Lower lobe of right lung (tissue), 2 donors: Measurements from ENCODE around the gene DAB2IP. TPM values are rescaled to one million over a fixed set of nuclear protein-coding genes. Genes with fewer than 3 reads are reported as not detected.
"Not testable (repeated sequence)": the region's sequence is repeated elsewhere in the genome, so short reads cannot be mapped to it uniquely, and the experiment has no call there.

Source experiments
- ATAC-seq, 2 donors: fragments of 200-7000 bp; cut with Tn5 transposase; one replicate each; pipeline ENCODE4 v1.9.1; 2020 to 2022; ENCODE audit warnings: mild to moderate bottlenecking in 2 of 2, moderate library complexity in 2 of 2
- DNase-seq: peaks from one replicate; pipeline ENCODE4 v3.0.0-alpha.2; 2020
- H3K27ac ChIP-seq: fragments of 200-600 bp; one replicate; pipeline ENCODE4 v1.8.0; 2022
- H3K27me3 ChIP-seq: fragments of 200-600 bp; one replicate; pipeline ENCODE4 v1.8.0; 2022; ENCODE audit warnings: low read depth
- H3K36me3 ChIP-seq: fragments of 200-600 bp; one replicate; pipeline ENCODE4 v1.8.0; 2022; ENCODE audit warnings: mild to moderate bottlenecking
- H3K4me1 ChIP-seq: fragments of 200-600 bp; one replicate; pipeline ENCODE4 v1.8.0; 2022
- H3K4me3 ChIP-seq: fragments of 200-600 bp; one replicate; pipeline ENCODE4 v1.8.0; 2022; ENCODE audit warnings: mild to moderate bottlenecking
- H3K9me3 ChIP-seq: fragments of 200-600 bp; one replicate; pipeline ENCODE4 v1.8.0; 2022
- CTCF ChIP-seq: fragments of 200-600 bp; IDR thresholded peaks from one replicate; pipeline ENCODE4 v1.8.0; 2022; ENCODE audit warnings: antibody characterized with exemption, mild to moderate bottlenecking
- intact Hi-C: fragments of 100-400 bp; cut with DNase I; formaldehyde crosslinking; loops from one replicate; pipeline ENCODE4 v1.11.0; 2022
- total RNA-seq: library from RNA; stranded (reverse); fragmentation: NEBNext Ultra II Directional; extraction: Animal tissue kit (Norgen Biotek cat#: 25700); gene quantifications from one replicate; pipeline ENCODE4 v1.2.1, GENCODE V29; 2021
- donor health status: DM: no; HTN: yes; CAD: no; lungs with severe emphysema.

The DAB2IP gene
- total RNA-seq, 1 donor from 2014 or later: 54.1 TPM

- intact Hi-C loops: no loop called here
- H3K9me3 ChIP-seq: no peaks in the 10 kb centered on the region
- no peak overlapping the region for H3K4me3 ChIP-seq
- peaks cover 40% of the 10 kb centered on the region for H3K4me1 ChIP-seq
- DNase-seq: no peak
- no peak for ATAC-seq
- H3K27ac ChIP-seq: no peak overlapping the region
- TF ChIP-seq CTCF: no peak
- no peaks in the 10 kb centered on the region for H3K36me3 ChIP-seq
- H3K27me3 ChIP-seq: no peaks in the 10 kb centered on the region
Observed at GRCh38 chr9:121616123-121616755, 35.2 kb upstream of the DAB2IP start.

DNA sequence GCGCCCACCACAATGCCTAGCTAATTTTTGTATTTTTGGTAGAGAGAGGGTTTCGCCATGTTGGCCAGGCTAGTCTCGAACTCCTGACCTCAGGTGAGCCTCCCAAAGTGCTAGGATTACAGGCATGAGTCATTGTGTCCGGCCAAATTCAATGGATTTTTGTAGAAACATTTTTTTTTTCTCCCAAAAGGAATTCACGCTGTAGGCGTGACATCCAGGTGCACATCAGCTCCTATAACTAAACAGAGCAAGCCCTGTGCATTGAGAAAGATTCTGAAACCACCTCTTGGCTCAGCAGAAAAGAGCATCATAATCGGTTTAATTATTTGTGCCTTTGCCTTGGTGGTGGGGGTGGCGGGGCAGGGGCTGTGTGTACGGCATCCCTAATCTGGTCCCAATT is 32.9 kb upstream of the DAB2IP start:
- no peak for TF ChIP-seq CTCF
- Histone ChIP-seq H3K27ac (no peak overlapping the region), H3K27me3 (no peaks in the 10 kb centered on the region), H3K9me3 (no peaks in the 10 kb centered on the region), H3K4me3 (no peak overlapping the region), H3K36me3 (no peaks in the 10 kb centered on the region), H3K4me1 (peaks cover 34% of the 10 kb centered on the region)
- intact Hi-C loops: no loop called here
- ATAC-seq: no peak
- no peak for DNase-seq

- H3K9me3 ChIP-seq, intact Hi-C loops, ATAC-seq, H3K36me3 ChIP-seq, H3K4me3 ChIP-seq, DNase-seq, H3K27me3 ChIP-seq: not testable (repeated sequence)
- peaks cover 30% of the 10 kb centered on the region for H3K4me1 ChIP-seq
- peak overlapping the region; percentile 3 for H3K27ac ChIP-seq
Observed at GRCh38 chr9:121618910-121619309, 32.5 kb upstream of the DAB2IP start.

DNA sequence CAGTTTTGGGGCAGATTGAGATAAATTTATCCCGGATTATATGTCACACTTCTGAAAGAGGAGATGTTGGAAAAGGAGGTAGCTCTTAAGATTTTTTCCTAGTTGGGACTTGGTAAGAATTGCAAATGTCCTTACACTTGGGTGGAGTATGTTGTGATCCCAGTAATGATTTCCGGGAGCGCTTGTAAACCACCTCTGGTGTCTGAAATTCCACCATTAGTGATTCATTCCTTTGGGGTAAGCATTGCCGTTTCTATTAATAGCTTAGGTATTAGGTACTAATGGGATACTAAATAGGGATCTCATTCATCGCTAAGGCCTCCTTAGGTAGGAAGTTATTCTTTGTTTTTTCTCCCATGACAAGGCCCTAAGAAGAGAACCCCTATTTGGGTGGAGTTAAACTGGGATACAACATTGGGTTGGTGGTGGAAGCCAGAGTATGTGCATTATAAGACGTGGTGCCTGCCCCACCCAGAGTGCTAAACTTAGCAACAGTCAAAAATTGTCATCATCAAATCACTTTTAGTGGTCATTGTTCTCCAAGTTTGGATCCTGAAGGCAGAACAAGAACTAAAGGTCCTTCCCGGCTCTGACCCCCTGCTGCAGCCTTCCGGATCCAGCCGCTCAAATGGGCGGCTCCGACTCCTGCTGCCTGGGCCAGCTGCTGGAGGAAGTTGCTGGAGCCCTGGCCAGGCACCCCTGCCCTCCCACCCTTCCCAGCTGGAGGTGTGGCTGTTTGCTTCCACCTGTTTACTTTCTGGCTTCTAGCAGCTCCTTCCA is 31.7 kb upstream of the DAB2IP start:
- Histone ChIP-seq H3K36me3 (no peaks in the 10 kb centered on the region), H3K27ac (peak overlapping the region; percentile 3), H3K9me3 (no peaks in the 10 kb centered on the region), H3K4me3 (no peak overlapping the region), H3K4me1 (peaks cover 29% of the 10 kb centered on the region), H3K27me3 (no peaks in the 10 kb centered on the region)
- DNase-seq (peak; percentile 52), ATAC-seq (peak in 1 of 2 donors; percentile 53)
- no peak for TF ChIP-seq CTCF
- intact Hi-C loops: no loop called here

GRCh38 chr9:121620325-121620673 is 31.1 kb upstream of the DAB2IP start:
- H3K27ac ChIP-seq: no peak overlapping the region

More at GRCh38 chr9:121620325-121620673, 31.1 kb upstream of the DAB2IP start:
- no peak for DNase-seq
- Histone ChIP-seq H3K27me3 (no peaks in the 10 kb centered on the region), H3K9me3 (no peaks in the 10 kb centered on the region), H3K4me3 (no peak overlapping the region), H3K36me3 (no peaks in the 10 kb centered on the region), H3K4me1 (peaks cover 29% of the 10 kb centered on the region)
- no peak for TF ChIP-seq CTCF
- ATAC-seq: no peak
- intact Hi-C loops: no loop called here
